HepG2 (cell line): ENCODE results near the gene INO80C. TPM values are rescaled to one million over a fixed set of nuclear protein-coding genes. Genes with fewer than 3 reads are reported as not detected.
A peak's percentile ranks its signal among the peaks of the same experiment; 100 is the strongest.

ENCODE experiments used
- CEBPB ChIP-seq: IDR thresholded peaks from 2 replicates; pipeline ENCODE4 v1.6.1; 2011; ENCODE audit warnings: low read depth, low read length, improper control_type of control experiment, borderline replicate concordance
- DNMT1 ChIP-seq: sonication (generic); formaldehyde crosslinking; IDR thresholded peaks from 2 replicates; pipeline ENCODE4 v1.5.1; 2020; ENCODE audit warnings: mild to moderate bottlenecking, missing genetic modification reagents
- EHMT2 ChIP-seq: fragments of 200-600 bp; sonication (generic); IDR thresholded peaks from 2 replicates; pipeline ENCODE4 v1.7.0; 2017; ENCODE audit warnings: antibody characterized with exemption, low read depth, low read length, borderline replicate concordance
- ETS1 ChIP-seq: sonication (generic); formaldehyde crosslinking; IDR thresholded peaks from 2 replicates; pipeline ENCODE4 v1.4.0; 2020; ENCODE audit warnings: missing genetic modification reagents
- HOXA9 ChIP-seq: sonication (generic); formaldehyde crosslinking; IDR thresholded peaks from 2 replicates; pipeline ENCODE4 v1.8.1; 2022; ENCODE audit warnings: missing genetic modification reagents, mild to moderate bottlenecking, moderate library complexity, borderline replicate concordance
- KLF6 ChIP-seq: IDR thresholded peaks from 2 replicates; pipeline ENCODE4 v1.8.0; 2016; ENCODE audit warnings: missing biosample characterization, missing genetic modification reagents
- NFIB ChIP-seq: sonication (generic); formaldehyde crosslinking; IDR thresholded peaks from 2 replicates; pipeline ENCODE4 v1.9.0; 2021; ENCODE audit warnings: missing genetic modification reagents, mild to moderate bottlenecking, borderline replicate concordance
- PLRG1 ChIP-seq: fragments of 450-650 bp; conservative IDR thresholded peaks from 2 replicates; pipeline ENCODE4 v1.6.1; 2016
- SMYD3 ChIP-seq: sonication (generic); formaldehyde crosslinking; IDR thresholded peaks from 2 replicates; pipeline ENCODE4 v1.8.1; 2023; ENCODE audit warnings: mild to moderate bottlenecking, missing genetic modification reagents
- SNAPC4 ChIP-seq: sonication (generic); formaldehyde crosslinking; IDR thresholded peaks from 2 replicates; pipeline ENCODE4 v1.4.0; 2020; ENCODE audit warnings: mild to moderate bottlenecking, missing genetic modification reagents
- ZBTB14 ChIP-seq: sonication (generic); formaldehyde crosslinking; IDR thresholded peaks from 2 replicates; pipeline ENCODE4 v1.4.0; 2020; ENCODE audit warnings: missing genetic modification reagents
- ZFP37 ChIP-seq: sonication (generic); formaldehyde crosslinking; IDR thresholded peaks from 2 replicates; pipeline ENCODE4 v1.4.0; 2020; ENCODE audit warnings: missing genetic modification reagents, borderline replicate concordance
- ZNF331 ChIP-seq: sonication (generic); formaldehyde crosslinking; IDR thresholded peaks from 2 replicates; pipeline ENCODE4 v1.4.0; 2020; ENCODE audit warnings: missing genetic modification reagents
- ZNF605 ChIP-seq: sonication (generic); formaldehyde crosslinking; IDR thresholded peaks from 2 replicates; pipeline ENCODE4 v1.8.0; 2022; ENCODE audit warnings: mild to moderate bottlenecking, missing genetic modification reagents
- ZNF687 ChIP-seq: sonication (generic); formaldehyde crosslinking; IDR thresholded peaks from 2 replicates; pipeline ENCODE4 v1.5.1; 2020; ENCODE audit warnings: mild to moderate bottlenecking, missing genetic modification reagents, moderate library complexity
- polyA plus RNA-seq, 8 experiments: library from polyadenylated mRNA; depleted of rRNA in 3 of 8; stranded (reverse) in 7 of 8; unstranded in 1 of 8; fragments of >200 nt; fragmentation: Illumina TruSeq in 4 of 8; extraction: Trizol in 4 of 8; gene quantifications; 2 replicates each; pipeline versions ENCODE4 v1.2.1 to v1.2.3, GENCODE V29; 2011 to 2016; ENCODE audit warnings: low read depth in 4 of 8, missing spikeins in 1 of 8, mixed read lengths in 1 of 8; ENCODE audit not compliant: insufficient read depth in 1 of 8
- total RNA-seq, 5 experiments: library from RNA; depleted of rRNA; stranded (reverse); fragments of >200 nt; fragmentation: Illumina TruSeq; extraction: Trizol; gene quantifications; 2 replicates each; pipeline ENCODE4 v1.2.3, GENCODE V29; 2016; ENCODE audit warnings: low read depth in 1 of 5

The INO80C gene
- total and polyA plus RNA-seq, 2 of the 13 experiments (the other 11 are each of a cell fraction or from before 2014, with no cell fraction given), result 8.2 to 15.4 TPM

- TF ChIP-seq DNMT1 (CRISPR knock-in tag), result no peak
- no peak for TF ChIP-seq ETS1 (CRISPR knock-in tag)
- TF ChIP-seq SMYD3 (CRISPR knock-in tag), result no peak
- no peak for TF ChIP-seq ZNF605 (CRISPR knock-in tag)
- no peak for TF ChIP-seq KLF6 (CRISPR knock-in tag)
- TF ChIP-seq HOXA9 (CRISPR knock-in tag), result no peak
- TF ChIP-seq SNAPC4 (CRISPR knock-in tag), result no peak
- TF ChIP-seq EHMT2, result peak; percentile 42; the same call in 1 of the 2 replicates
- no peak for TF ChIP-seq ZFP37 (CRISPR knock-in tag)
- no peak for TF ChIP-seq NFIB (CRISPR knock-in tag)
- TF ChIP-seq ZNF331 (CRISPR knock-in tag), result no peak
- TF ChIP-seq ZBTB14 (CRISPR knock-in tag), result no peak
- TF ChIP-seq PLRG1, result no peak
- TF ChIP-seq ZNF687 (CRISPR knock-in tag), result no peak
- peak; percentile 91 for TF ChIP-seq CEBPB
These were observed 19.0 kb downstream of the INO80C start (continued) for GRCh38 chr18:35478520-35479435.
